ENCODE results near the gene LRBA. TPM values are rescaled to one million over a fixed set of nuclear protein-coding genes. Genes with fewer than 3 reads are reported as not detected.

LRBA gene
- total RNA-seq, 1 experiment from 2014 or later: 55.3 TPM

DNA sequence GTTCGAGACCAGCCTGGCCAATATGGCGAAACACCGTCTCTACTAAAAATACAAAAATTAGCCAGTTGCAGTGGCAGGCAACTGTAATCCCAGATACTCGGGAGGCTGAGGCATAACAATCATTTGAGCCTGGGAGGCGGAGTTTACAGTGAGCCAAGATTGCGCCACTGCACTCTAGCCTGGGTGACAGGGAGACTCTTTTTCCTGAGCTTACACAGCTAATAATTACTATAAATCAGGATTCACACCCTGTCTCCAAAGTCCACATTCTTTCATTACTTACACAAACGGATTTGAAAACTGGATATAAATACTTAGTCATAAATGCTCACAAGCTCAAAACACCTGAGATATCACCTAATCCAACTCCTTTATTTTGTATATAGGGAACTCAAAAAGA lies 151.6 kb downstream of the LRBA start:
- no peak overlapping the region for H2BK120ac ChIP-seq (ENCODE audit: low read depth, low read length, poor library complexity, severe bottlenecking)
- no peak overlapping the region for H2BK12ac ChIP-seq (ENCODE audit: insufficient read length, low read depth, low read length)
- H2BK20ac ChIP-seq (ENCODE audit: low read depth, low read length, poor library complexity, severe bottlenecking): no peak overlapping the region
- H2AFZ ChIP-seq (ENCODE audit: low read length): no peak overlapping the region
- no peaks in the 10 kb centered on the region for H3K27me3 ChIP-seq (ENCODE audit: insufficient read depth, low read length)
- H2BK15ac ChIP-seq (ENCODE audit: low read depth, low read length): no peak overlapping the region
- H3K9me3 ChIP-seq (ENCODE audit: control insufficient read depth, low read depth, low read length): no peaks in the 10 kb centered on the region
- TF ChIP-seq CTCF (conservative IDR thresholded peaks at IDR 0.05): no peak
- no peak overlapping the region for H3K4me2 ChIP-seq (ENCODE audit: insufficient read depth, insufficient read length, low read length)
- H3K56ac ChIP-seq (ENCODE audit: insufficient read length, low read depth, low read length): no peak overlapping the region
- no peak overlapping the region for H3K4ac ChIP-seq (ENCODE audit: low read depth, low read length)
- H4K91ac ChIP-seq (ENCODE audit: insufficient read length, low read depth, low read length): no peak overlapping the region
- H4K8ac ChIP-seq (replicated peaks; ENCODE audit: insufficient read length, low read depth, low read length): no peak overlapping the region
- no peak overlapping the region for H3K27ac ChIP-seq (ENCODE audit: insufficient read length, low read depth, low read length)
- no peak for DNase-seq
- no peak overlapping the region for H3K23ac ChIP-seq (ENCODE audit: insufficient read length, low read depth, low read length)
- no peak overlapping the region for H3T11ph ChIP-seq (ENCODE audit: low read length)
- H3K79me2 ChIP-seq (ENCODE audit: insufficient read depth, low read length): no peaks in the 10 kb centered on the region
- no peak overlapping the region for H3K4me3 Mint-ChIP-seq
- no peak overlapping the region for H3K18ac ChIP-seq (ENCODE audit: insufficient read length, low read depth, low read length)
- no peak overlapping the region for H4K5ac ChIP-seq (ENCODE audit: insufficient read length, low read depth, low read length)
- no peaks in the 10 kb centered on the region for H3K4me1 ChIP-seq (ENCODE audit: insufficient read depth, low read length)
- peaks cover 0 to 6% (median 4%) of the 10 kb centered on the region in 3 experiments; a peak in 4 of 7 replicates for H3K36me3 Mint-ChIP-seq (ENCODE audit: insufficient read depth in 1 of 3, low read depth in 3 of 3)
- no peaks in the 10 kb centered on the region for H3K23me2 ChIP-seq (ENCODE audit: insufficient read length, low read depth, low read length, poor library complexity, severe bottlenecking)
- peak overlapping the region in 1 of 3 experiments; percentile 83; a peak in 1 of 7 replicates for H3K27ac Mint-ChIP-seq
- no peaks in the 10 kb centered on the region for H3K79me1 ChIP-seq (ENCODE audit: insufficient read depth, low read depth, low read length, poor library complexity, severe bottlenecking)
- no peak overlapping the region for H3K14ac ChIP-seq (ENCODE audit: insufficient read depth, low read length)
- H2AK5ac ChIP-seq (ENCODE audit: insufficient read length, low read length): no peak overlapping the region
- H2BK5ac ChIP-seq (ENCODE audit: insufficient read length, low read length): no peak overlapping the region
- H3K4me1 Mint-ChIP-seq: no peaks in the 10 kb centered on the region
- no peak overlapping the region for H3K9ac ChIP-seq (ENCODE audit: extremely low read depth, insufficient read length, low read length)
- WGBS (ENCODE audit: extremely low coverage, insufficient read length, low lambda C conversion rate): no CpG with 5 or more reads among the region's 7 CpGs
- no peaks in the 10 kb centered on the region for H3K9me3 Mint-ChIP-seq
- H3K27me3 Mint-ChIP-seq (ENCODE audit: low read depth): no peaks in the 10 kb centered on the region
- no peaks in the 10 kb centered on the region for H4K20me1 ChIP-seq (ENCODE audit: control insufficient read depth, insufficient read depth, insufficient read length)
